Measurements from ENCODE around the gene TSPAN18. TPM values are rescaled to one million over a fixed set of nuclear protein-coding genes. Genes with fewer than 3 reads are reported as not detected.

The TSPAN18 gene
- total and polyA plus RNA-seq, 2 of the 8 experiments (the other 6 are each of a cell fraction or from before 2014, with no cell fraction given), result 5.2 to 10.2 TPM

GRCh38 chr11:44974402-44975000 is 247.7 kb downstream of the TSPAN18 start:
- ChIA-PET CTCF (ENCODE audit: partially characterized antibody) (interaction anchor here (0.7 to 38.2 kb wide), 5 partner anchors 11 to 130 kb away, joined by 3 to 731 read pairs (median 26); no protein-coding TSS in a partner anchor), POLR2A (ENCODE audit: partially characterized antibody) (no interaction called here)
- FAIRE-seq (no peak), DNase-seq (ENCODE audit: low read depth in 1 of 2, low spot score in 2 of 2) (no peak)
- Histone ChIP-seq H3K23me2 (ENCODE audit: low read depth, low read length) (peaks cover 6% of the 10 kb centered on the region), H3K18ac (ENCODE audit: extremely low read depth, low read length) (no peak overlapping the region), H4K91ac (replicated peaks; ENCODE audit: insufficient read length, low read length) (peak overlapping the region; percentile 52), H4K8ac (ENCODE audit: extremely low read depth, insufficient read depth, low read length) (no peak overlapping the region), H3K23ac (ENCODE audit: insufficient read length) (no peak overlapping the region), H3K4me3 (ENCODE audit: extremely low read depth in 1 of 4, insufficient read depth in 2 of 4, low read depth in 3 of 4, low read length in 4 of 4) (no peak overlapping the region), H3K36me3 (ENCODE audit: control insufficient read depth in 2 of 4, insufficient read depth in 4 of 4, low read length in 3 of 4) (no peaks in the 10 kb centered on the region), H2AK5ac (ENCODE audit: low read depth, low read length) (no peak overlapping the region), H3K56ac (replicated peaks; ENCODE audit: insufficient read length, low read depth, low read length) (no peak overlapping the region), H3K4me2 (ENCODE audit: insufficient read depth in 1 of 2, low read depth in 2 of 2, low read length in 2 of 2) (no peak overlapping the region), H3K4ac (replicated peaks; ENCODE audit: insufficient read length, low read depth, low read length) (peak overlapping the region; percentile 34), H2AFZ (ENCODE audit: low read length) (no peak overlapping the region), H3K79me1 (ENCODE audit: low read depth, low read length) (no peaks in the 10 kb centered on the region), H3K9me3 (ENCODE audit: insufficient read depth in 2 of 2, low read depth in 1 of 2, low read length in 1 of 2) (no peaks in the 10 kb centered on the region), H2BK20ac (ENCODE audit: low read length) (peak overlapping the region; percentile 40; the same call in 1 of the 2 replicates), H3K27ac (ENCODE audit: low read depth, low read length) (no peak overlapping the region), H3K14ac (ENCODE audit: insufficient read length) (no peak overlapping the region), H3K4me1 (replicated peaks in 1 of 4; ENCODE audit: control insufficient read depth in 3 of 4, insufficient read depth in 4 of 4, low read length in 3 of 4) (peaks cover 0 to 20% (median 12%) of the 10 kb centered on the region in 4 experiments; a peak in 6 of 7 replicates), H2BK12ac (ENCODE audit: low read depth, low read length) (no peak overlapping the region; the same call in 1 of the 2 replicates), H3K27me3 (replicated peaks in 1 of 4; ENCODE audit: control insufficient read depth in 3 of 4, extremely low read depth in 1 of 4, insufficient read depth in 3 of 4, low read length in 3 of 4) (no peaks in the 10 kb centered on the region), H3K9ac (replicated peaks in 1 of 4; ENCODE audit: extremely low read depth in 1 of 4, low read depth in 3 of 4, low read length in 3 of 4) (no peak overlapping the region), H3K79me2 (ENCODE audit: control insufficient read depth in 1 of 2, insufficient read depth in 2 of 2, low read length in 2 of 2) (no peaks in the 10 kb centered on the region), H2BK5ac (ENCODE audit: low read depth, low read length) (no peak overlapping the region), H4K5ac (ENCODE audit: insufficient read length, low read depth, low read length) (no peak overlapping the region), H4K20me1 (replicated peaks in 1 of 2; ENCODE audit: control insufficient read depth in 1 of 2, insufficient read depth in 2 of 2, low read length in 2 of 2) (peaks cover 0 to 5% of the 10 kb centered on the region in 2 experiments), H2BK15ac (ENCODE audit: low read length) (peak overlapping the region; percentile 54; the same call in 1 of the 2 replicates), H2BK120ac (replicated peaks; ENCODE audit: low read depth, low read length) (no peak overlapping the region)
- WGBS, 2 experiments (ENCODE audit: extremely low coverage in 1 of 2, insufficient coverage in 1 of 2, insufficient read length in 1 of 2, insufficient replicate concordance in 2 of 2, low coverage in 1 of 2, low lambda C conversion rate in 2 of 2, missing lambda C conversion rate in 1 of 2), result 92% methylated on average over 12 of the region's 12 CpGs; no CpG with 5 or more reads in 1 of the 2 experiments
- peak; percentile 35; the same call in 1 of the 2 replicates for TF ChIP-seq E2F6 (IDR thresholded peaks at IDR 0.05)
- TF ChIP-seq SIN3A (conservative IDR thresholded peaks at IDR 0.05 in 1 of 2, IDR thresholded peaks at IDR 0.05 in 1 of 2; ENCODE audit: low read depth in 1 of 2, low read length in 2 of 2), result no peak
- no peak for TF ChIP-seq GABPA (IDR thresholded peaks at IDR 0.05; ENCODE audit: borderline replicate concordance, insufficient read depth, low read length)
- no peak for TF ChIP-seq JUND (IDR thresholded peaks at IDR 0.05; ENCODE audit: low read length)
- TF ChIP-seq CEBPB (IDR thresholded peaks at IDR 0.05; ENCODE audit: low read depth, low read length), result 0 out of 2 replicates have a peak, but pooled peaks have one; percentile 21
- no peak for TF ChIP-seq SP1 (IDR thresholded peaks at IDR 0.05; ENCODE audit: low read depth, low read length)
- no peak for TF ChIP-seq RNF2 (IDR thresholded peaks at IDR 0.05; ENCODE audit: borderline replicate concordance, low read depth, low read length, missing control alignments, poor library complexity, severe bottlenecking)
